ENCODE data around the gene NFIA.

Gene NFIA

GRCh38 chr1:61190153-61190552 lies 107.8 kb downstream of the NFIA start:
- DNase-seq, result no peak

DNA sequence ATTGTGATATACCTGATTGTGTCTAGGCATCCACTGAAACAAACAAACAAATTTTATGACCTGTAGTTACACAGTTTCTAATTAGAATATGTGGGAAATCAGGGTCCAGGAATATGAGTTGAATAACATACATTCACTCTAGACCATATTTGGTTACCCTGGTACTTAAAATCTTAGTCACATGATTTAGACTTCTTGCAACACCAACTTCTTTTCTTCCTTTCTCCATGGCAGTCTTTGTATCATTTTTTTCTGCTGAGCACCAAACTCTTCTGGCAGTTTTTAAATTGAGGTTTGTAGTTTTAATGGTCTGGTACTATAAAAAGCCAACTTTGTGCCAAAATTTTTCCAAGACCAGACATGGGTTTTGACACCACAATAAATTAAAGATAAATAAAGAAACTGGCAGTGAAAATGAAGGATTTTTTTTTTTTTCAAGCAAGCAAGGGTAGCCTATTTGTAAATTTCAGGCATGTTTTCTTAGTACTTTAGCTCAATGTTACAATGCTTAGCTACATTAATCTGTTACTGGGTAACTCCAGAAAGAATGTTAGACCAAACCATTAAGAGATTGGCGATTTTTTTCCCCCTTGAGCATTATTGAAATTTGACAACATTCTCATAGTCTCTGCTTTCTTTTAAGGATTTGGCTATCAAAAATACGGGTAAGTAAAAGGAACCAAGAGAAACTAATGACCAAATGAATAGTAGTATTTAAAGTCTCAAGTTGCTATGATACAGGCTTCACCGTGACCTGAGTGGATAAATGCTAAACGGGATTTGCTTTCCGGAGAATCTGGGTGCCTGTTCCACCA lies 108.5 kb downstream of the NFIA start:
- DNase-seq, result no peak

GRCh38 chr1:61191433-61191720 lies 109.0 kb downstream of the NFIA start:
- DNase-seq, result no peak

DNA sequence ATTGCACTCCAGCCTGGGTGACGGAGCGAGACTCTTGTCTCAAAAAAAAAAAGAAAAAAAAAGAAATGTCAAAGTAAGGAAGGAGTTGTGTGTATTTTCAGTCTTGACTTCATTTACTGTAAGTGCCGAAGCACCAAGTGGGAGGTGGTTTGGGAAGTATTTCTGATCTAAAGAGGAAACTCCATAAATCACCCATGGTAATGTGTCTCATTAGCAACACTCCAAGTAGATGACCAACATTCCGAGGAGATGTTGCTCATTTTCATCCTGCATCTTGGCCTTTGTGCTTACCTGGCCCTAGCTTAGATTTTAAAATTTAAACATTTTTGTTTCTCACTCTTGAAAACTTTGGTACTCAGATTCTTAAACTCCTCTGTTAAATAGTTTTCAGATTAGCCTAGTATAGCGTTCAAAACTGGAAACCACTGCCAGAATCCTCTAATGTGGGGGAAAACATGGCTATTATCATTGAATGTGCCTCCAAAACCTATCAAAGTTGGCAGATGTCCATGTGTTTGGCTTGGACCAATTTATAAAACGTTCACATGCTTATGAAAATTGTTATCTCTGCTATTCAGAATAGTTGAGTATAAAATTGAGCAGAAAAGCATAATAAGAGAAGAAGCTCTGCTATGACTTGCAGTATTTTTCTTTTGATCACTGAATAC lies 110.4 kb downstream of the NFIA start:
- no peak for DNase-seq

GRCh38 chr1:61193808-61194207 lies 111.4 kb downstream of the NFIA start:
- DNase-seq, result no peak

DNA sequence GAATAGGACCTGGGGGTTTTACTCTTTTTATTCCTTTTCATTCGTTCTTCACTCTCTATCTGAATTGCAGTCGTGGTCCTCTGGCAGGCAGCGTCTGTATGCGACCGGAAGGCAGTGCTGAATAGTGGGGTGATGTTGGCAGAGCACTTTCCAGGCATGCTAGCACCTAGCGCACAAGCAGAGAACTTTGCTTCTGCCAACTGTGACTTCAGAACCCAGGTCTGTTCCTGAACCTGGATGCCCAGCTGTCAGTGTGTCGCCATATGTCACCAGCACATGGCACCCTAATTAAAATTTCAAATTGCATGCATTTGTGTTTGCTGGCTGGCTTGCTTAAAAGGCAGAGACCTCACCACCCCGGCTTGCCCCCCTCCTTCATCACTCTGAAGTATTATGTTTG lies 116.2 kb downstream of the NFIA start:
- no peak for DNase-seq

DNA sequence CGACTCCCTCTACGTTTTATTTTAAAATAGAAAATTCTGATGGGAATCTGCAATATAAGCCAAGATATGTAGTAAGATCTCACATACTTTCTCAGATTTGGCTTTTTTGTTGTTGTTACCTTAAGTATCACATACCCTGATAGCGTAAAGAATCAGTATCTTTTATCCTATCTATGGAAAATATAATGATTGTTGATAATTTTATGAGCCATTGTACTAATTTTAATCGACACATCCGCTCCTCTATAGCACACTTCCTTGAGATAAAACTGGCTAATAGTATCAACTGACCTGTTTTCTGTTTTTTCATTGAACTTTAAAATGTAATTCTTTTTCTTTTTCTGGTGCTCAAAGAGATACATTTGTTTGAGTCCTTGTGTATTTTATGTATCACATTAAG lies 118.7 kb downstream of the NFIA start:
- DNase-seq, result no peak

DNA sequence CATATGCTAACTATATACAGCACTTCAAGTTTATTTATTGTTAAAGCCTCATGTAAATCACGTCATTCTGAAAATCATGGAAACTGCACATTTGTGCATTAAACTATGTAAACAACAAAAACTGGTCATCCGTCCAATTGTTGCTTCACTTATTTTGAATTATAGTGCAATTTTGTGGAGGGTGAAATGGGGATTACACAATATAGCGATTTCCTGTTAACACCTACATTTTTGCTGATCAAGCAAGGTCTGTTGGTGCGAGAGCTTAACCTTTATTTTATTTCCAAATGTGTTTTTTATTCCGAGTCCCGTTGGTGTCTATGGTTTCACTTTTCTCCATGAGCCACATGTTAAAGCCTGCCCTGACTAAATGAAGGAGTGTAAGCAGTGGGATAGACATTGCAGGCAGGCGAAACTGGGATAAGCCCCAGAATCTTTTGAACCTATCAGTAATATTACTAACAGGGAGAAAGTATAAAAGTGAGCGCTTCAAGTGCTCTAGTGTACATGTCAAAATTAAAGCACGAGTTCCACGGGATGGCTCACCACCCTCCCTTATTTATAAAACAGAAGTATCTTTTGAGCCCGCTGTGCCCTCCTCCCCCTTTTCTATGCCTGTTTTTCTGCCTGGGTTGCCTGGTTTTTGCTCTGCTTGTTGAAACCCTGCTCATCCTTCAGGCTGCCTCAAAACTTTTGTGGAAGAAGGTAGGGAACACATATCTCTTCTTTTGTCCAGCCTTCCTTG lies 120.7 kb downstream of the NFIA start:
- DNase-seq, result no peak

GRCh38 chr1:61204528-61204927 lies 122.2 kb downstream of the NFIA start:
- DNase-seq, result no peak

GRCh38 chr1:61207416-61207815 lies 125.1 kb downstream of the NFIA start:
- no peak for DNase-seq

DNA sequence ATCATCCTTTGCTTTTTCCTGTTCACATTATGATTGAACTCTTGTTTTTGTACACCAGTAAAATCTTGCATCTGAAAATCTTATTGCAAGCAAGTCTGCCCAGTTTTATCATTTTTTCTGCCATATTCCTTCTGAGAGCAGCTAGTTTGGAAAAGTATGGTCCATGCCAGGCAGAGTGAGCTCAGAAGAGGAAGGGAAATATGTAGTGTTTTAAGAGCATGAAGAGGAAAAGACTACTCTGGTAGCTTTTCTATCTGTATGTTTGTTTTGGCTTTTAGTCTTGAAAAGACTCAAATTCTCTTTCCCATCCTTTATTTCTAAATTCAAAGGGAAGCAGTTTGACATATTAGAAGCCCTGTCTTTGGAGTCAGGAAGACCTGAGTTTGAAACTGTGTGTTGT lies 125.8 kb downstream of the NFIA start:
- no peak for DNase-seq

DNA sequence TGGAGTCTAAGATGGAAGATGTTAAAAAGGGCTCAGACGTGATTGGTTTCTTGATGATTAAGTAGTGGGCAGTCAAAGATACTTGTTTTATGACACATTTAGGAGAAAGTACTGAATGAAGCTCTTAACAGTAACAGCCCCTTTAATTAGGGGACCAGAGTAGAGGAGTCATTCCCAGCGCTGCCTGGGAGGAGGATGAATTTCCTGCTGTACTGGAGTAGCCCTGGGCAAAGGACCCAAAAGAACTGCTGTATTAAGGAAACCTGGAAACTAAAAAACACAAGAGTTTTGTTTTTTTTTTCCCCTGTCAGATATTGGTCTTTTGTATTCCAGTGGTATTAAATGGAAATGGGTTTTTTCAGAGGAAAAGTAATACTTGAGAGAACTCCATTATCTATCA lies 126.5 kb downstream of the NFIA start:
- DNase-seq, result no peak

DNA sequence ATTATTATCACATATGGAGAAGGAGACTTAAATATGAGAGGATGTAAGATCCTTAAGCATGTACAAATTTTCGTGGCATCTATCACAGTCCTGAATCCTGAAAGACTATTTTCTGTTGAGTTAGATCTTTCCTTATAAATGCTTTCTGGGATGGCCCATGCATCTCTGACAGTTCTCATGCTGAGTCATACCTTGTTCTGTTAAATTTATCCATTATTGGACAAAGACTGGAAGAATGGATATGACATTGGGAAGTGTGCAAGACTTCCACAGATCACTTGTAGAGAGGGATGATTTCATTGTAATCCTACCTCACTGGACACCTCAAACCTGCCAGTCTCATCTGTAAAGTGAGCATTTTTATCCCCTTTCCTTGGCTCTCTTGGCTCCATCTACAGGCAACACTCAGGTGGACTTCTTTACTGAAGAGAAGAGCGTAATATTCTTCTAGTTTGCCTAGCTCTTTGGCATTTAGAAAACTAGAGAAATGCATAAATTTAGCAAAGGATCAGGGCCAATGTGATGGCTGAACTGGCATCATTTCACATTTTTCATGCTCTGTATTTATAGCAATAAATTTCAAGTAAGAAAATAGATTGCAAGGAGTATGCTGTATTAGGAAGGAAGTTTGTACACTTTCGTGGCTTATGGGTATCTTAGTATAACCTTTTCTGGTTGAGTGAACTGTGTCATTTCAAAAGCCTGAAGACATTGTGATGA lies 128.2 kb downstream of the NFIA start:
- DNase-seq, result no peak

GRCh38 chr1:61213245-61214011 lies 131.1 kb downstream of the NFIA start:
- no peak for DNase-seq

GRCh38 chr1:61215119-61215518 lies 132.8 kb downstream of the NFIA start:
- no peak for DNase-seq

- DNase-seq, result no peak
Observed at GRCh38 chr1:61215676-61216289, 133.4 kb downstream of the NFIA start.

DNA sequence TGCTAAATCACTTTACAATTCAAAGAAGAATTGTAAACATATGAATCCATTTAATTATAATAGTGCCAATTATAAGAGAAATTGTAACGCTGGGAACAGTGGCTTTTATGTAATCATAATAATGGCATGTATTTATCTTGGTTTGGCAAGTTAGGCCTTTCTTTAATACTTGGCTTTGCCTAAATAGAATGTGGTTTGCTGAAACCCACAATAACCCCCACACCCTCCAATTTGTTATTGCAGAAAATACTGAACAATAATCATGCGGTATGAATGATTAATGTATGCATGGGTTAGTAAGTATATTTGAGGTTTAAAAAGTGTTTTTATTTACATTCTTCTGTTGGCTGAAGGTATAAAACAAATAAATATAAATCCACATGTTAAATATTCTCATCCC lies 138.2 kb downstream of the NFIA start:
- no peak for DNase-seq

DNA sequence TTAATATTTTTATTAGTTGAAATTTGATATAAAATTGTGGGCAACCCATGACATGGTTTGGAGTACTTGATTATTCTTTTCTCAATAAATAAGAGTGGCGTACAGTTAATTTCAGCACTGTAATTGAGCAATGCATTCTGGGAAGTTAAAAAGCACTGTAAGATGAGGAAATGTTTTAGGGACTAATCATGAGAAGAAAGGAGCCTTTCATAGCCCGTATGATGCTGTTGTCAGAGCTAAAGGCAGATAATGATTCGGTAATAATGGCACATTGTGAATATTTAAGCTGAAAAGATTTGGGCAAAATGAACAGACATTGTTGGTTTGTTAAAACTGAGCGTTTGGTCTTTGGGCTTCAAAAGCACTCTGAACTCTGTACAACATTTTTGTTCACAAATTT lies 139.3 kb downstream of the NFIA start:
- no peak for DNase-seq

DNA sequence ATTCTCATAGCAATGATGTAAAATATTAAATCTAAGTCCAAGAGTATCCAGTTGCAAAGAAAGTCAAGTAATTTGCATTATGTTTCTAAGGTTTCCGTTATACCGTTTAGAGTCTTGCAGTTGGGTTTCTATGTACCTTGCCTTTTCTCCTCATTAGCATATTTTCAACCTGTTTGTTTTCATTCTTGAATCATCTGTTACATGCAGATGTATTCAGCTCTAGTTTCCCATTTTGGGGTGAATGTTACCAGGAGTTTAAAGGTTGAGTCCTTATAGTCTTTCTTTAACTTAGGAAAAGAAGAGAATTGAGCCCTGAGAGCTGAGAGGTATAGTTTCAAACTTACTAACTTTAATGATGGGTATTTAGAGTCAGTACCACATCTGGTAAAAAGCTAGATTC lies 139.9 kb downstream of the NFIA start:
- DNase-seq, result no peak

- DNase-seq, result no peak
Observed at GRCh38 chr1:61223140-61223539, 140.8 kb downstream of the NFIA start.

DNA sequence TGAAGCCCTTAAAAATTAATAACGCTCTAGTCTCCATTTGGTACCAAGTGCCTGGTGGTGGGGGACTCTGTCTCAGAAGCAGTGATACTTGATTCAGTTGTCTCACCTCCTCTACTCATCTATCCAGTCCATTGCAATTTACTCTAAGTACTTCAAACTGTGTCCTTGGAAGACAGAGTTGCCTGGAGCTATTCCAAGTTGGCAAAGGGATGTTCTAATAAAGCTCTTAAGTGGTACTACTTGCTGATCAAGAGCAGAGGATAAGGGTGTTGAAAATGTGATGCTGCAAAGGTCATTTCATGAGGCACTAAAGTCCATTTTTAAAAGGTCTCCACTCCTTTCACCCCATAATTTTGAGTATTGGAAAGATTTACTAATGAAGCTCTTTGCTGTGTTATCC lies 142.2 kb downstream of the NFIA start:
- DNase-seq, result no peak

- no peak for DNase-seq
Observed at GRCh38 chr1:61225478-61225877, 143.1 kb downstream of the NFIA start.

Measured in activated CD8-positive, alpha-beta memory T cell treated with anti-CD3 and anti-CD28 coated beads, Interleukin-2, amount 50 U/mL, for 4 hours (primary cell).